Fibroblast of mammary gland (primary cell): ENCODE measurements around the gene CFAP61.

Experiments used
- DNase-seq: peaks from one replicate; pipeline ENCODE4 v3.0.0-alpha.2; 2010; ENCODE audit warnings: low read depth
- H3K4me3 ChIP-seq: 2 replicates; pipeline ENCODE4 v1.5.1; 2011; ENCODE audit warnings: low read depth, mild to moderate bottlenecking, low read length, moderate library complexity; ENCODE audit not compliant: control insufficient read depth
- TF ChIP-seq, protein P1 (sequence below): conservative IDR thresholded peaks from 2 replicates; pipeline ENCODE4 v1.5.1; 2011; ENCODE audit warnings: low read depth, low read length, inconsistent platforms; ENCODE audit not compliant: control insufficient read depth, insufficient read depth

The CFAP61 gene

DNA sequence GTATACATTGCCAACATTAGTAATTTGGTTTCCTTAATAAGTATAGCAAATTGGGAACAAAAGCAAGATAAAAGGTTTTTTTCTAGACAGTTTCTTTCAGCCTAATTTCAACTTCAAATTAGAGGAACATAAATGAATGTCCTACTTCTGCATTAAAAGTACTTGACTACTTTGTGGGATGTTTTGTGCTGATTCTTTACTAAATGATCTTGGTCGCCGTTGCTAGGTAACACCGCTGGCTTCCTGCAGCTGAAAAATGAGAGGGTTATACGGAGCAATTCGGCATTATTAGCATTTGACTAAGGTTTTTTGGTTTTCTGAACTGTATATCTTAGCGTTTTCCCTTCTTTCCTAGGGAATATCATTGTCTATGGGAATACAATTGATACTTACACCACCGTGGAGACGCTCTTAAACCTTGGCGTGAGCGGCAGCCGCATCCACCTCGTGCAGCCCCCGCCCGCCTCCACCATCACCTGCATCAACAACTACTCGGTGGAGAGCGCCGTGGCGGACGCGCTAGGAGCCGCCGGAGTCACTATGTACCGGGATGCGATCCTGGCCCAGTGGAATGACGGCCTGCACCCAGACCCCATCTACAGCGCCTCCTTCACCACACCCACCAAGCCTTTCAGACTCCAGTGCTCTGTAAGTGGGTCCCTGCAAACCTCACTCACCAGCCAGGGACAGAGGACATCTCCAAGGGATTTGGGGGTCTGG lies 224.6 kb downstream of the CFAP61 start:
- no peak overlapping the region for H3K4me3 ChIP-seq
- TF ChIP-seq, protein P1, sequence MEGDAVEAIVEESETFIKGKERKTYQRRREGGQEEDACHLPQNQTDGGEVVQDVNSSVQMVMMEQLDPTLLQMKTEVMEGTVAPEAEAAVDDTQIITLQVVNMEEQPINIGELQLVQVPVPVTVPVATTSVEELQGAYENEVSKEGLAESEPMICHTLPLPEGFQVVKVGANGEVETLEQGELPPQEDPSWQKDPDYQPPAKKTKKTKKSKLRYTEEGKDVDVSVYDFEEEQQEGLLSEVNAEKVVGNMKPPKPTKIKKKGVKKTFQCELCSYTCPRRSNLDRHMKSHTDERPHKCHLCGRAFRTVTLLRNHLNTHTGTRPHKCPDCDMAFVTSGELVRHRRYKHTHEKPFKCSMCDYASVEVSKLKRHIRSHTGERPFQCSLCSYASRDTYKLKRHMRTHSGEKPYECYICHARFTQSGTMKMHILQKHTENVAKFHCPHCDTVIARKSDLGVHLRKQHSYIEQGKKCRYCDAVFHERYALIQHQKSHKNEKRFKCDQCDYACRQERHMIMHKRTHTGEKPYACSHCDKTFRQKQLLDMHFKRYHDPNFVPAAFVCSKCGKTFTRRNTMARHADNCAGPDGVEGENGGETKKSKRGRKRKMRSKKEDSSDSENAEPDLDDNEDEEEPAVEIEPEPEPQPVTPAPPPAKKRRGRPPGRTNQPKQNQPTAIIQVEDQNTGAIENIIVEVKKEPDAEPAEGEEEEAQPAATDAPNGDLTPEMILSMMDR = no peak
- no peak for DNase-seq

DNA sequence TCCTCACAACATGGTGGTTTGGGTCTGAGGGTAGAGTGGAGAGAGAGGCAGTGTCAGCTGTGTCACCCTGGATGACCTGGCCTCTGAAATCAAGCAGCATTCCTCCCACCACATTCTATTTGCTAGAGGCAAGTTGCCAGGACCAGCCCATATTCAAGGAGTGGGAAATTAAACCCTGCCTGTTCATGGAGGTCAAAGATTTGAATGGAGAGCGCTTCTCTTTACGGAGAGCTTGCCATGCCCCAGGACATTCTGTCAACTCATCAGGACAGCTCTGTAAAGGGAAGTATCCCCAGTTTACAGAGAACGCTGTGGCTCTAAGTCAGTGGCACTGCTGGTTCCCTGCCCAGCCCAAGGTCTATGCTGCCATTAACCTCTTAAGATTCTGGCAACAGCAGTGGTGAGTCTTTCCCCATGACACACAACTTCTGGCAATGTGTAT lies 225.6 kb downstream of the CFAP61 start:
- no peak overlapping the region for H3K4me3 ChIP-seq
- TF ChIP-seq, protein P1 = no peak
- DNase-seq = no peak

- DNase-seq = no peak
- TF ChIP-seq, protein P1 = no peak
- H3K4me3 ChIP-seq = no peak overlapping the region
Measured at GRCh38 chr20:20286061-20286460, 233.7 kb downstream of the CFAP61 start.

DNA sequence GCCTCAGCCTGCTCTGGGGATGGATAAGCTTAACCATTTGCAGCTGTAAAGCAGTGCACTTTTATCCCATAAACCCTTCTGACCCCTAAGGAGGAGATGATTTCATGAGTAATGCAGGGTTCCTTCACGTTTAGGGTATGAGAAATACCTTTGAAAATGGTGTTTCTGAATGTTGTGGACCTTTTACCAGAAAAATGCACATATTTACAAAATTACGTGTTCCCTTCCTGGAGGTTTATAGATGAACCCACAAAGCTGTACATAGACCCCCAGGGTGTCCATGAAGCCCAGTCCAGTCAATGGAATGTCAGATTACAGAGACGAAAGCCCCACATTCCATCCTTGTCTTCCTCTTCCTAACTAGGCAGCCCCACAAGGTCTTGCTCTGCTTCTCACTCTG lies 237.0 kb downstream of the CFAP61 start:
- DNase-seq = no peak
- H3K4me3 ChIP-seq = no peak overlapping the region
- TF ChIP-seq, protein P1 = no peak

GRCh38 chr20:20292472-20292871 lies 240.1 kb downstream of the CFAP61 start:
- DNase-seq = no peak
- no peak overlapping the region for H3K4me3 ChIP-seq
- TF ChIP-seq, protein P1 = no peak

- no peak for DNase-seq
- H3K4me3 ChIP-seq = no peak overlapping the region
- TF ChIP-seq, protein P1 = no peak
Measured at GRCh38 chr20:20293141-20293540, 240.8 kb downstream of the CFAP61 start.
